ENCODE data around the gene MYLIP.

- TF ChIP-seq CTCF (IDR thresholded peaks at IDR 0.05; ENCODE audit: insufficient read depth, low read length, poor library complexity, severe bottlenecking) (no peak), EZH2phosphoT487 (conservative IDR thresholded peaks at IDR 0.05; ENCODE audit: low read length) (no peak)
These were observed 19.1 kb upstream of the MYLIP start for GRCh38 chr6:16109659-16110305.
